ENCODE measurements around the gene CR2.
"Not testable (repeated sequence)": the region's sequence is repeated elsewhere in the genome, so short reads cannot be mapped to it uniquely, and the experiment has no call there.

Gene CR2

GRCh38 chr1:207444514-207445217 is 9.5 kb upstream of the CR2 start:
- no peak for DNase-seq (ENCODE audit: low read depth in 2 of 2)

GRCh38 chr1:207453710-207454045 is 450 bp upstream of the CR2 start:
- no peak for DNase-seq (ENCODE audit: low read depth in 2 of 2)

- DNase-seq (ENCODE audit: low read depth in 2 of 2) = no peak
Measured at GRCh38 chr1:207455183-207455754, 1.1 kb downstream of the CR2 start.

GRCh38 chr1:207458414-207458813 is 4.3 kb downstream of the CR2 start:
- no peak for DNase-seq (ENCODE audit: low read depth in 2 of 2)

- no peak for DNase-seq (ENCODE audit: low read depth in 2 of 2)
Measured at GRCh38 chr1:207459008-207459407, 4.9 kb downstream of the CR2 start.

GRCh38 chr1:207461649-207462048 is 7.5 kb downstream of the CR2 start:
- DNase-seq (ENCODE audit: low read depth in 2 of 2) = no peak

GRCh38 chr1:207462535-207462934 is 8.4 kb downstream of the CR2 start:
- DNase-seq (ENCODE audit: low read depth in 2 of 2) = no peak

GRCh38 chr1:207463021-207463420 is 8.9 kb downstream of the CR2 start:
- DNase-seq (ENCODE audit: low read depth in 2 of 2) = no peak

- no peak for DNase-seq (ENCODE audit: low read depth in 2 of 2)
Measured at GRCh38 chr1:207463571-207463970, 9.4 kb downstream of the CR2 start.

- DNase-seq (ENCODE audit: low read depth in 2 of 2) = no peak
Measured at GRCh38 chr1:207470927-207471326, 16.8 kb downstream of the CR2 start.

GRCh38 chr1:207474210-207474609 is 20.1 kb downstream of the CR2 start:
- DNase-seq (ENCODE audit: low read depth in 2 of 2) = no peak

GRCh38 chr1:207486198-207486597 is 32.1 kb downstream of the CR2 start:
- no peak for DNase-seq (ENCODE audit: low read depth in 2 of 2)

GRCh38 chr1:207487636-207488035 is 33.5 kb downstream of the CR2 start:
- no peak for DNase-seq (ENCODE audit: low read depth in 2 of 2)

- no peak for DNase-seq (ENCODE audit: low read depth in 2 of 2)
Measured at GRCh38 chr1:207493212-207493611, 39.1 kb downstream of the CR2 start.

- DNase-seq (ENCODE audit: low read depth in 2 of 2) = no peak
Measured at GRCh38 chr1:207494171-207494570, 40.0 kb downstream of the CR2 start.

GRCh38 chr1:207495281-207495680 is 41.2 kb downstream of the CR2 start:
- not testable (repeated sequence) for DNase-seq (ENCODE audit: low read depth in 2 of 2)

GRCh38 chr1:207495801-207496792 is 42.0 kb downstream of the CR2 start, which contains the start of gene CR1:
CR1 (plus strand) TSS chr1:207496157; CDS start chr1:207496268, 111 bp downstream.
- DNase-seq (ENCODE audit: low read depth in 2 of 2) = peak; percentile 12 to 19

GRCh38 chr1:207497941-207498340 is 43.8 kb downstream of the CR2 start:
- DNase-seq (ENCODE audit: low read depth in 2 of 2) = no peak

GRCh38 chr1:207499573-207499972 is 45.4 kb downstream of the CR2 start:
- peak; percentile 46 to 57 for DNase-seq (ENCODE audit: low read depth in 2 of 2)

GRCh38 chr1:207500306-207500705 is 46.2 kb downstream of the CR2 start:
- no peak for DNase-seq (ENCODE audit: low read depth in 2 of 2)

- DNase-seq (ENCODE audit: low read depth in 2 of 2) = no peak
Measured at GRCh38 chr1:207501071-207501470, 46.9 kb downstream of the CR2 start.

GRCh38 chr1:207502726-207503125 is 48.6 kb downstream of the CR2 start:
- DNase-seq (ENCODE audit: low read depth in 2 of 2) = no peak

GRCh38 chr1:207503950-207504349 is 49.8 kb downstream of the CR2 start:
- no peak for DNase-seq (ENCODE audit: low read depth in 2 of 2)
